Esophagus squamous epithelium (tissue), 4 donors: Measurements from ENCODE around the gene SSR4.

ENCODE experiments used
- POLR2A ChIP-seq, 4 donors: fragments of 450-650 bp; IDR thresholded peaks; one replicate each; pipeline ENCODE4 v1.6.1; 2017; ENCODE audit warnings: antibody characterized with exemption in 4 of 4, mild to moderate bottlenecking in 4 of 4, moderate library complexity in 3 of 4
- TF ChIP-seq, protein P1 (sequence below), 6 experiments: fragments of 450-650 bp in 4 of 6; fragments of 200-600 bp in 2 of 6; sonication (generic) in 2 of 6; IDR thresholded peaks; one replicate each; pipeline ENCODE4 v1.5.1; 2016 to 2019; ENCODE audit warnings: antibody characterized with exemption in 6 of 6, mild to moderate bottlenecking in 4 of 6, moderate library complexity in 4 of 6

DNA sequence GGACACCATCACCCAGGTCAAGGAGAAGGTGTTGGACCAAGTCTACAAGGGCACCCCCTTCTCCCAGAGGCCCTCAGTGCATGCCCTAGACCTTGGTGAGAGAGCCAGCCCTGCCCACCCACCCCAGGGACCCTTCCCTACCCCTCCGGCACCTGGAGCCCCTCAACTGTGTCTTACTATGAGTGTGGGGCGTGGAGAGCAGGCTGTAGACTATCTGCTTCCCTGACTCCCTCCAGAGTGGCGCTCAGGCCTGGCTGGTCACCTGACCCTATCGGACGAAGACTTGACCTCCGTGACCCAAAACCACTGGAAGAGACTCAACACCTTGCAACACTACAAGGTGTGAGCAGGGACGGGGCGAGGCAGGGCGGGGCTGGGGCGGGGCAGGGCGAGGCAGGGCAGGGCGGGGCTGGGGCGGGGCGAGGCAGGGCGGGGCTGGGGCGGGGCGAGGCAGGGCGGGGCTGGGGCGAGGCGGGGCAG, 18.3 kb upstream of the SSR4 start:
- TF ChIP-seq, protein P1, sequence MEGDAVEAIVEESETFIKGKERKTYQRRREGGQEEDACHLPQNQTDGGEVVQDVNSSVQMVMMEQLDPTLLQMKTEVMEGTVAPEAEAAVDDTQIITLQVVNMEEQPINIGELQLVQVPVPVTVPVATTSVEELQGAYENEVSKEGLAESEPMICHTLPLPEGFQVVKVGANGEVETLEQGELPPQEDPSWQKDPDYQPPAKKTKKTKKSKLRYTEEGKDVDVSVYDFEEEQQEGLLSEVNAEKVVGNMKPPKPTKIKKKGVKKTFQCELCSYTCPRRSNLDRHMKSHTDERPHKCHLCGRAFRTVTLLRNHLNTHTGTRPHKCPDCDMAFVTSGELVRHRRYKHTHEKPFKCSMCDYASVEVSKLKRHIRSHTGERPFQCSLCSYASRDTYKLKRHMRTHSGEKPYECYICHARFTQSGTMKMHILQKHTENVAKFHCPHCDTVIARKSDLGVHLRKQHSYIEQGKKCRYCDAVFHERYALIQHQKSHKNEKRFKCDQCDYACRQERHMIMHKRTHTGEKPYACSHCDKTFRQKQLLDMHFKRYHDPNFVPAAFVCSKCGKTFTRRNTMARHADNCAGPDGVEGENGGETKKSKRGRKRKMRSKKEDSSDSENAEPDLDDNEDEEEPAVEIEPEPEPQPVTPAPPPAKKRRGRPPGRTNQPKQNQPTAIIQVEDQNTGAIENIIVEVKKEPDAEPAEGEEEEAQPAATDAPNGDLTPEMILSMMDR (IDR thresholded peaks at IDR 0.05) = no peak
- no peak for TF ChIP-seq POLR2A (IDR thresholded peaks at IDR 0.05)
